Measurements from ENCODE around the gene CD200R1L.

Gene CD200R1L

GRCh38 chr3:112818289-112818688 is 28.4 kb downstream of the CD200R1L start:
- H3K4me3 ChIP-seq (ENCODE audit: low read length), result no peak overlapping the region
- no peak overlapping the region for H2AK5ac ChIP-seq (ENCODE audit: low read length)
- no peak overlapping the region for H2BK15ac ChIP-seq (replicated peaks; ENCODE audit: low read depth)
- H3K4me1 ChIP-seq (ENCODE audit: control insufficient read depth, low read depth, low read length), result no peaks in the 10 kb centered on the region
- no CpG with 5 or more reads among the region's 1 CpG for WGBS (ENCODE audit: extremely low coverage, insufficient coverage, low lambda C conversion rate)
- H3K79me1 ChIP-seq (ENCODE audit: low read length), result no peaks in the 10 kb centered on the region
- no peak overlapping the region for H3K4ac ChIP-seq (ENCODE audit: low read depth, low read length)
- H3K27ac ChIP-seq (ENCODE audit: low read depth, low read length), result no peak overlapping the region
- no peak overlapping the region for H2BK120ac ChIP-seq (ENCODE audit: low read depth, low read length)
- H3K36me3 ChIP-seq (ENCODE audit: control insufficient read depth, insufficient read depth, low read length), result no peaks in the 10 kb centered on the region
- no peaks in the 10 kb centered on the region for H3K27me3 ChIP-seq (ENCODE audit: insufficient read depth, low read length, poor library complexity)
- no peak overlapping the region for H2BK5ac ChIP-seq (ENCODE audit: low read length)
- H3K4me2 ChIP-seq (ENCODE audit: low read length), result no peak overlapping the region
- H3K23ac ChIP-seq (ENCODE audit: low read length), result no peak overlapping the region
- H3K56ac ChIP-seq (ENCODE audit: low read length), result no peak overlapping the region
- no peak overlapping the region for H3K18ac ChIP-seq (ENCODE audit: low read length)
- no peak overlapping the region for H3K9ac ChIP-seq (ENCODE audit: low read length)
- H4K8ac ChIP-seq (ENCODE audit: low read depth, low read length), result no peak overlapping the region
- no peak overlapping the region for H4K5ac ChIP-seq (ENCODE audit: low read length)
- DNase-seq, result no peak
- H3K79me2 ChIP-seq (ENCODE audit: control insufficient read depth, insufficient read depth, low read length), result no peaks in the 10 kb centered on the region

- Histone ChIP-seq H3K79me1 (ENCODE audit: low read length) (no peaks in the 10 kb centered on the region), H2BK120ac (ENCODE audit: low read depth, low read length) (no peak overlapping the region), H3K36me3 (ENCODE audit: control insufficient read depth, insufficient read depth, low read length) (no peaks in the 10 kb centered on the region), H3K56ac (ENCODE audit: low read length) (no peak overlapping the region), H3K4me2 (ENCODE audit: low read length) (no peak overlapping the region), H3K27me3 (ENCODE audit: insufficient read depth, low read length, poor library complexity) (no peaks in the 10 kb centered on the region), H2AK5ac (ENCODE audit: low read length) (no peak overlapping the region), H3K4me1 (ENCODE audit: control insufficient read depth, low read depth, low read length) (no peaks in the 10 kb centered on the region), H2BK15ac (replicated peaks; ENCODE audit: low read depth) (no peak overlapping the region), H2BK5ac (ENCODE audit: low read length) (no peak overlapping the region), H4K8ac (ENCODE audit: low read depth, low read length) (no peak overlapping the region), H3K4ac (ENCODE audit: low read depth, low read length) (no peak overlapping the region), H3K79me2 (ENCODE audit: control insufficient read depth, insufficient read depth, low read length) (no peaks in the 10 kb centered on the region), H4K5ac (ENCODE audit: low read length) (no peak overlapping the region), H3K18ac (ENCODE audit: low read length) (no peak overlapping the region), H3K9ac (ENCODE audit: low read length) (no peak overlapping the region), H3K23ac (ENCODE audit: low read length) (no peak overlapping the region), H3K27ac (ENCODE audit: low read depth, low read length) (no peak overlapping the region), H3K4me3 (ENCODE audit: low read length) (no peak overlapping the region)
- DNase-seq, result no peak
- WGBS (ENCODE audit: extremely low coverage, insufficient coverage, low lambda C conversion rate), result no CpG with 5 or more reads among the region's 3 CpGs
These were observed 28.9 kb downstream of the CD200R1L start for GRCh38 chr3:112817797-112818196.

- H3K56ac ChIP-seq (ENCODE audit: low read length), result no peak overlapping the region
- H2BK5ac ChIP-seq (ENCODE audit: low read length), result no peak overlapping the region
These were observed 29.4 kb downstream of the CD200R1L start for GRCh38 chr3:112817271-112817670.

GRCh38 chr3:112815981-112816380 is 30.7 kb downstream of the CD200R1L start:
- Histone ChIP-seq H3K56ac (ENCODE audit: low read length) (no peak overlapping the region), H3K4me3 (ENCODE audit: low read length) (no peak overlapping the region), H2AK5ac (ENCODE audit: low read length) (no peak overlapping the region), H3K9ac (ENCODE audit: low read length) (no peak overlapping the region), H3K4me2 (ENCODE audit: low read length) (no peak overlapping the region), H4K8ac (ENCODE audit: low read depth, low read length) (no peak overlapping the region), H3K18ac (ENCODE audit: low read length) (no peak overlapping the region), H2BK120ac (ENCODE audit: low read depth, low read length) (no peak overlapping the region), H3K23ac (ENCODE audit: low read length) (no peak overlapping the region), H3K27ac (ENCODE audit: low read depth, low read length) (no peak overlapping the region), H3K36me3 (ENCODE audit: control insufficient read depth, insufficient read depth, low read length) (no peaks in the 10 kb centered on the region), H3K4ac (ENCODE audit: low read depth, low read length) (no peak overlapping the region), H4K5ac (ENCODE audit: low read length) (no peak overlapping the region), H3K79me1 (ENCODE audit: low read length) (no peaks in the 10 kb centered on the region), H2BK5ac (ENCODE audit: low read length) (no peak overlapping the region), H3K27me3 (ENCODE audit: insufficient read depth, low read length, poor library complexity) (no peaks in the 10 kb centered on the region), H2BK15ac (replicated peaks; ENCODE audit: low read depth) (no peak overlapping the region), H3K4me1 (ENCODE audit: control insufficient read depth, low read depth, low read length) (no peaks in the 10 kb centered on the region), H3K79me2 (ENCODE audit: control insufficient read depth, insufficient read depth, low read length) (no peaks in the 10 kb centered on the region)
- no peak for DNase-seq

More at GRCh38 chr3:112817271-112817670, 29.4 kb downstream of the CD200R1L start:
- no peak overlapping the region for H3K4me3 ChIP-seq (ENCODE audit: low read length)
- no peak overlapping the region for H2BK120ac ChIP-seq (ENCODE audit: low read depth, low read length)
- H3K4me1 ChIP-seq (ENCODE audit: control insufficient read depth, low read depth, low read length), result no peaks in the 10 kb centered on the region
- H2BK15ac ChIP-seq (replicated peaks; ENCODE audit: low read depth), result no peak overlapping the region
- no peak overlapping the region for H2AK5ac ChIP-seq (ENCODE audit: low read length)
- H3K4ac ChIP-seq (ENCODE audit: low read depth, low read length), result no peak overlapping the region
- no peak overlapping the region for H3K9ac ChIP-seq (ENCODE audit: low read length)
- H4K5ac ChIP-seq (ENCODE audit: low read length), result no peak overlapping the region
- no peak overlapping the region for H3K23ac ChIP-seq (ENCODE audit: low read length)
- H3K18ac ChIP-seq (ENCODE audit: low read length), result no peak overlapping the region
- no peak overlapping the region for H3K27ac ChIP-seq (ENCODE audit: low read depth, low read length)
- no peak overlapping the region for H3K4me2 ChIP-seq (ENCODE audit: low read length)
- no peak for DNase-seq
- no peaks in the 10 kb centered on the region for H3K27me3 ChIP-seq (ENCODE audit: insufficient read depth, low read length, poor library complexity)
- no peak overlapping the region for H4K8ac ChIP-seq (ENCODE audit: low read depth, low read length)
- H3K36me3 ChIP-seq (ENCODE audit: control insufficient read depth, insufficient read depth, low read length), result no peaks in the 10 kb centered on the region
- no peaks in the 10 kb centered on the region for H3K79me2 ChIP-seq (ENCODE audit: control insufficient read depth, insufficient read depth, low read length)
- H3K79me1 ChIP-seq (ENCODE audit: low read length), result no peaks in the 10 kb centered on the region

- no peak overlapping the region for H2BK120ac ChIP-seq (ENCODE audit: low read depth, low read length)
- no peak overlapping the region for H3K4ac ChIP-seq (ENCODE audit: low read depth, low read length)
- no peak overlapping the region for H3K56ac ChIP-seq (ENCODE audit: low read length)
- no peak overlapping the region for H3K18ac ChIP-seq (ENCODE audit: low read length)
- H3K79me2 ChIP-seq (ENCODE audit: control insufficient read depth, insufficient read depth, low read length), result no peaks in the 10 kb centered on the region
- H3K4me2 ChIP-seq (ENCODE audit: low read length), result no peak overlapping the region
- no peak overlapping the region for H3K4me3 ChIP-seq (ENCODE audit: low read length)
- H3K36me3 ChIP-seq (ENCODE audit: control insufficient read depth, insufficient read depth, low read length), result no peaks in the 10 kb centered on the region
- no peak overlapping the region for H2BK5ac ChIP-seq (ENCODE audit: low read length)
- WGBS (ENCODE audit: extremely low coverage, insufficient coverage, low lambda C conversion rate), result 83% methylated on average over 1 of the region's 2 CpGs
- no peaks in the 10 kb centered on the region for H3K27me3 ChIP-seq (ENCODE audit: insufficient read depth, low read length, poor library complexity)
- no peak overlapping the region for H3K27ac ChIP-seq (ENCODE audit: low read depth, low read length)
- H4K8ac ChIP-seq (ENCODE audit: low read depth, low read length), result no peak overlapping the region
- H3K23ac ChIP-seq (ENCODE audit: low read length), result no peak overlapping the region
- H2BK15ac ChIP-seq (replicated peaks; ENCODE audit: low read depth), result no peak overlapping the region
- no peaks in the 10 kb centered on the region for H3K4me1 ChIP-seq (ENCODE audit: control insufficient read depth, low read depth, low read length)
- no peak overlapping the region for H3K9ac ChIP-seq (ENCODE audit: low read length)
- H2AK5ac ChIP-seq (ENCODE audit: low read length), result no peak overlapping the region
- peak; percentile 53 for DNase-seq
- no peak overlapping the region for H4K5ac ChIP-seq (ENCODE audit: low read length)
- H3K79me1 ChIP-seq (ENCODE audit: low read length), result no peaks in the 10 kb centered on the region
These were observed 32.4 kb downstream of the CD200R1L start for GRCh38 chr3:112814266-112814665.

GRCh38 chr3:112813723-112814171 is 32.9 kb downstream of the CD200R1L start:
- H3K4me1 ChIP-seq (ENCODE audit: control insufficient read depth, low read depth, low read length), result no peaks in the 10 kb centered on the region
- H3K79me2 ChIP-seq (ENCODE audit: control insufficient read depth, insufficient read depth, low read length), result no peaks in the 10 kb centered on the region
- H4K5ac ChIP-seq (ENCODE audit: low read length), result no peak overlapping the region
- H3K36me3 ChIP-seq (ENCODE audit: control insufficient read depth, insufficient read depth, low read length), result no peaks in the 10 kb centered on the region
- H3K4me2 ChIP-seq (ENCODE audit: low read length), result no peak overlapping the region
- 100% methylated on average over 1 of the region's 2 CpGs for WGBS (ENCODE audit: extremely low coverage, insufficient coverage, low lambda C conversion rate)
- no peak overlapping the region for H3K4me3 ChIP-seq (ENCODE audit: low read length)
- no peak overlapping the region for H3K23ac ChIP-seq (ENCODE audit: low read length)
- H3K9ac ChIP-seq (ENCODE audit: low read length), result no peak overlapping the region
- peak; percentile 32 for DNase-seq
- H2BK5ac ChIP-seq (ENCODE audit: low read length), result no peak overlapping the region
- H2BK15ac ChIP-seq (replicated peaks; ENCODE audit: low read depth), result no peak overlapping the region
- no peak overlapping the region for H4K8ac ChIP-seq (ENCODE audit: low read depth, low read length)
- no peak overlapping the region for H3K4ac ChIP-seq (ENCODE audit: low read depth, low read length)
- H2AK5ac ChIP-seq (ENCODE audit: low read length), result no peak overlapping the region
- H3K79me1 ChIP-seq (ENCODE audit: low read length), result no peaks in the 10 kb centered on the region
- H2BK120ac ChIP-seq (ENCODE audit: low read depth, low read length), result no peak overlapping the region
- no peaks in the 10 kb centered on the region for H3K27me3 ChIP-seq (ENCODE audit: insufficient read depth, low read length, poor library complexity)
- no peak overlapping the region for H3K18ac ChIP-seq (ENCODE audit: low read length)
- H3K56ac ChIP-seq (ENCODE audit: low read length), result no peak overlapping the region
- H3K27ac ChIP-seq (ENCODE audit: low read depth, low read length), result no peak overlapping the region

Measured in mesendoderm (in vitro differentiated cells).